ENCODE measurements around the gene TRIM2. TPM values are rescaled to one million over a fixed set of nuclear protein-coding genes. Genes with fewer than 3 reads are reported as not detected.

TRIM2 gene
- total RNA-seq, 1 experiment from 2014 or later = 30.8 TPM

DNA sequence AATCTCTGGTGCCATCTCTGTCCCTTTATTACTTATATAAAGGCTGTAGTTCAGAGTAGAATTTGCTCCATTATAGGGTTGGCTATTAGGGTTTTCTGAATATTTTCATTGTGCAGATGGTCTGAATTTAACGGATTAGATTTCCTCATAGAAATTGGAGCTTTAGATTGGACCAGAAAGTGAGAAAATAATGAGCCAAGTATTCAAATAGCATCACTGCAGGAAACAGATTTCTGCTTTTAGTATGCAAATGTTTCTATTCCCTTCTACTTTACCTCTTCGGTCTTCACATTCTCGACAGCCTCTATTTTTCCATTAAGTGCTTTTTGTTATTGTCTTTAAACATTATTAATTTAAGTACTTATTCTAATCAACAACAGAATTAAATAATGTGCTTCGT lies 55.4 kb downstream of the TRIM2 start:
- no peaks in the 10 kb centered on the region; the same call in 1 of the 2 replicates for H3K9me3 ChIP-seq (replicated peaks)
- peaks cover 3% of the 10 kb centered on the region; the same call in 1 of the 2 replicates for H3K36me3 ChIP-seq
- DNase-seq = no peak
- H3K4me1 ChIP-seq = peaks cover 8% of the 10 kb centered on the region
- no peak overlapping the region for H3K4me3 ChIP-seq
- H3K27me3 ChIP-seq = no peaks in the 10 kb centered on the region
- H3K27ac ChIP-seq = no peak overlapping the region

DNA sequence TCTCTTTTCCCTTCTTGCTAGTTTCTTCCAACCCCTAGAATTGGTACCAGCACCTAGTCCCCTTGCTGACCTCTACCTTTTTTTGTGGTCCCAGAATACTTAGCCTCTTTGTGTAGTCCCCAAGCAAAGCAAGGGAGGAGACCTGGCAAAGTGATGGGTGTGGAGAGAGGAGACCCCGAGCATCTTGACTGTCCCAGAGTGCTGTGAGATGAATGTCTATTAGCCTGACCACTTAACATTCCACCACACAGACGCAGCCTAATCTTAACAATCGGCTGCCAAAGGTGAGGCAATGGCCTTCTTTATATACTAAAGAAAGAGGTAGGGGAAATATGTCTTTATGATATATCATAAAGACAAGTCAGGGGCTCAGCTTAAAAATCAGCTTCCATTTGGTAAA lies 55.9 kb downstream of the TRIM2 start:
- Histone ChIP-seq H3K27ac (no peak overlapping the region), H3K4me1 (peaks cover 8% of the 10 kb centered on the region), H3K36me3 (peaks cover 3% of the 10 kb centered on the region; the same call in 1 of the 2 replicates), H3K9me3 (replicated peaks) (no peaks in the 10 kb centered on the region; the same call in 1 of the 2 replicates), H3K27me3 (no peaks in the 10 kb centered on the region), H3K4me3 (no peak overlapping the region)
- no peak for DNase-seq

DNA sequence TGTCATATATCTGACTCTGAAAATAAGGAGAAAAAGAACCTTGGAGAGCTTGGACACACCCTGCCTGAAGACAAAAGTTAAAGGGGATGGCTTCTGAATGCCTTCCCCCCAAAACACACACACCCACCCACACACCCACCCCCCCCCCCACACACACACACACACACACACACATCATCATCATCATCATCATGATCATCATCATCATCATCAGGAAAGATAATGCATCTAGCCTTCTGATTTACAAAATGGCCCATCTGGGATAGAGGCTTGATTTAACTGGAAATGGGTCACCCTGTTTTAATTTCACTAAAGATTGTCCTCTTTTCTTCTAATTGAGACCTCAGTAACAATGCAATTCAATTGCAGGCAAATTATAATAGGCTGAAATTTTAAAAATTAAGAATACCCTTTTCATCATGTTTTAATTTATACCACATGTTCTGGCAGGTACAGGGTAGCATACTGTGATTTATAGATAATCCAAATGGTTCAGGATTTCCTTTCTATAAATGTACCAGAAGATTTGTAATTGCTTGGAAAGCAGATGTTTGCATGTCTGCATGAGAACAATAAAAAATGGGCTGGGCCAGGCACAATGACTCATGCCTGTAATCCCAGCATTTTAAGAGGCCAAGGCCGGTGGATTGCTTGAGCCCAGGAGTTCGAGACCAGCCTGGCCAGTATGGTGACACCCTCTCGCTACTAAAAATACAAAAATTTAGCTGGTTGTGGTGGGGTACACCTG lies 56.5 kb downstream of the TRIM2 start:
- Histone ChIP-seq H3K27ac (no peak overlapping the region), H3K36me3 (peaks cover 3% of the 10 kb centered on the region; the same call in 1 of the 2 replicates), H3K4me3 (no peak overlapping the region), H3K9me3 (replicated peaks) (no peaks in the 10 kb centered on the region; the same call in 1 of the 2 replicates), H3K27me3 (no peaks in the 10 kb centered on the region), H3K4me1 (peaks cover 8% of the 10 kb centered on the region)
- DNase-seq = no peak

GRCh38 chr4:153261461-153261860 lies 57.2 kb downstream of the TRIM2 start:
- peaks cover 8% of the 10 kb centered on the region for H3K4me1 ChIP-seq
- H3K27me3 ChIP-seq = no peaks in the 10 kb centered on the region
- no peaks in the 10 kb centered on the region; the same call in 1 of the 2 replicates for H3K9me3 ChIP-seq (replicated peaks)
- DNase-seq = no peak
- peaks cover 3% of the 10 kb centered on the region; the same call in 1 of the 2 replicates for H3K36me3 ChIP-seq
- no peak overlapping the region for H3K4me3 ChIP-seq
- no peak overlapping the region for H3K27ac ChIP-seq

- H3K36me3 ChIP-seq = peaks cover 3% of the 10 kb centered on the region; the same call in 1 of the 2 replicates
- no peaks in the 10 kb centered on the region; the same call in 1 of the 2 replicates for H3K9me3 ChIP-seq (replicated peaks)
- no peak for DNase-seq
- H3K27ac ChIP-seq = no peak overlapping the region
- H3K27me3 ChIP-seq = no peaks in the 10 kb centered on the region
- H3K4me3 ChIP-seq = no peak overlapping the region
- peaks cover 8% of the 10 kb centered on the region for H3K4me1 ChIP-seq
These were observed 57.7 kb downstream of the TRIM2 start for GRCh38 chr4:153261914-153262313.

- no peaks in the 10 kb centered on the region; the same call in 1 of the 2 replicates for H3K9me3 ChIP-seq (replicated peaks)
- DNase-seq = no peak
- no peaks in the 10 kb centered on the region for H3K4me1 ChIP-seq
- no peaks in the 10 kb centered on the region for H3K27me3 ChIP-seq
- no peak overlapping the region for H3K27ac ChIP-seq
- H3K36me3 ChIP-seq = peaks cover 3% of the 10 kb centered on the region
- H3K4me3 ChIP-seq = no peak overlapping the region
These were observed 61.2 kb downstream of the TRIM2 start for GRCh38 chr4:153265306-153266047.

DNA sequence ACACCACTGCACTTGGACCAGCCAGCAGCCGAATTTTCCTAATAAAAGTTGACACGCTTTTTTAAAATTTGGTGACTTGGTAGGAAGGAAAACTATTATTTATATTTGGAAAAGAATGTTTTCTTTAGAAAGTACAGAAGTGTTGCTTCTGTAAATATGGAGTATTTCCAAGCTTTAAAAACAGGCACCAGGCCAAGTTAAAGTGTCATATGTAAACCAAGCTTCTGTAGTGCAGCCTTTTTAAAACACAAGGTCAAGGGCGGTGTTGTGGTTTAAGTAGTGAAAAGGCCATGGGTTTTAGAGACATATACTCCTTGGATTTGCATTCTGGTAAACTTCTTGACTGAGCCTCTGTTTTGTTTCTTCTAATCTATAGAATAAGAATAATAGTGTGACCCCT lies 62.7 kb downstream of the TRIM2 start:
- Histone ChIP-seq H3K36me3 (no peaks in the 10 kb centered on the region; the same call in 1 of the 2 replicates), H3K4me3 (no peak overlapping the region), H3K9me3 (replicated peaks) (no peaks in the 10 kb centered on the region; the same call in 1 of the 2 replicates)

GRCh38 chr4:153267890-153268289 lies 63.6 kb downstream of the TRIM2 start:
- Histone ChIP-seq H3K27me3 (no peaks in the 10 kb centered on the region), H3K27ac (no peak overlapping the region), H3K4me1 (no peaks in the 10 kb centered on the region), H3K4me3 (no peak overlapping the region), H3K9me3 (replicated peaks) (no peaks in the 10 kb centered on the region; the same call in 1 of the 2 replicates), H3K36me3 (no peaks in the 10 kb centered on the region; the same call in 1 of the 2 replicates)
- no peak for DNase-seq

More for the DNA sequence above, 62.7 kb downstream of the TRIM2 start:
- Histone ChIP-seq H3K27me3 (no peaks in the 10 kb centered on the region), H3K27ac (no peak overlapping the region), H3K4me1 (no peaks in the 10 kb centered on the region)
- DNase-seq = no peak

DNA sequence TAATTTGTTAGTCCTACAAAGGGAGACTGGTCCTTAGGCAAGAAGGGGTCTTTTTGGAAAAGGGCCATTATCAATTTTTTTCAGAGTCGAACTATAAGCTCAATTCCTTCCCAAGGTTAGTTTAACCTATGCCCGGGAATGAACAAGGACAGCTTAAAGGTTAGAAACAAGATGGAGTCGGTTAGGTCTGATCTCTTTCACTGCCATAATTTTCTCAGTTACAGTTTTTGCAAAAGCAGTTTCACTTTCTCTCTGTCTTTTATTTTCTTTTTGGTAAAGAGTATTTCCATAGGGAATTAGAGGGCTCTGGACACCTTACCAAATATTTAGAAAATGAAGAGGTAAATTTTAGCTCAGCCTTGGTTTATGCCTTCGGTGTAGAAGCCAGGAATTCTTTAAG lies 64.1 kb downstream of the TRIM2 start:
- Histone ChIP-seq H3K9me3 (replicated peaks) (no peaks in the 10 kb centered on the region; the same call in 1 of the 2 replicates), H3K27ac (no peak overlapping the region), H3K4me1 (no peaks in the 10 kb centered on the region), H3K4me3 (no peak overlapping the region), H3K36me3 (no peaks in the 10 kb centered on the region; the same call in 1 of the 2 replicates), H3K27me3 (no peaks in the 10 kb centered on the region)
- no peak for DNase-seq

GRCh38 chr4:153269218-153269990 lies 65.2 kb downstream of the TRIM2 start:
- Histone ChIP-seq H3K9me3 (replicated peaks) (no peaks in the 10 kb centered on the region; the same call in 1 of the 2 replicates), H3K4me3 (no peak overlapping the region), H3K27ac (no peak overlapping the region), H3K27me3 (no peaks in the 10 kb centered on the region), H3K36me3 (no peaks in the 10 kb centered on the region; the same call in 1 of the 2 replicates), H3K4me1 (no peaks in the 10 kb centered on the region)
- no peak for DNase-seq

DNA sequence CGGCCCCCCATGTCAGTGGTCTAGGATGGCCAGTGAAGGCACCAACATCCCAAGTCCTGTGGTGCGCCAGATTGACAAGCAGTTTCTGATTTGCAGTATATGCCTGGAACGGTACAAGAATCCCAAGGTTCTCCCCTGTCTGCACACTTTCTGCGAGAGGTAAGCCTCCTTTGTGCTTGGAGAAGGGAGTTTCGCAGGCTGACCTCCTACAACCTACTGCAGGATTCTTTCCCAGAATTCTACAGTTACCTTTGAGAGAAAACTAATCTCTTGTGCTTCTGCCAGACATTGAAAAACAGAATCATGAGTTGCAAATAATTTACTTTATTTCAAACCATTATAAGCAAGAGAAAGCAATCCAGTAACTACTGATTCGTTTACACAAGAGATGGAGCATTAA lies 66.1 kb downstream of the TRIM2 start:
- Histone ChIP-seq H3K27ac (no peak overlapping the region), H3K4me1 (no peaks in the 10 kb centered on the region), H3K27me3 (no peaks in the 10 kb centered on the region), H3K4me3 (no peak overlapping the region), H3K36me3 (no peaks in the 10 kb centered on the region; the same call in 1 of the 2 replicates), H3K9me3 (replicated peaks) (no peaks in the 10 kb centered on the region)
- no peak for DNase-seq

DNA sequence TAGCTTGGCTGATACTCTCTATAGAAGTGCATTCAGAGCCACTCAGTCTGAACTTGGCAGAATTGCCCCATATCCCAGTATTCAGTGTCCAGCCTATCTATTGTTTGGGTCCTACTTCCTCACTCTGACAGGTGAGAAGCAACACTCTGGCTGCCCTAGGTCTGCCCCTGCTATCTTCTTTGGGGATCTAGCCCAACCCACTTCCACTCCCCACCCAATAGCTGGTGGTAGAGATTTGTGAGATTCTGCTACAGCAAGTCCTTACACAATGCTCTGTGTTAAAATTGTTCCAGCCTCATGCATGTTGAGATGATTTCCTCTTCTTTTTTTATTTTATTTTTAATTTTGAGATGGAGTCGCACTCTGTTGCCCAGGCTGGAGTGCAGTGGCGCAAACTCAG lies 67.6 kb downstream of the TRIM2 start:
- H3K4me3 ChIP-seq = no peak overlapping the region

GRCh38 chr4:153273751-153274150 lies 69.5 kb downstream of the TRIM2 start:
- peaks cover 4% of the 10 kb centered on the region; the same call in 1 of the 2 replicates for H3K36me3 ChIP-seq
- no peak overlapping the region for H3K4me3 ChIP-seq
- H3K4me1 ChIP-seq = no peaks in the 10 kb centered on the region
- DNase-seq = no peak
- H3K27me3 ChIP-seq = no peaks in the 10 kb centered on the region
- no peaks in the 10 kb centered on the region for H3K9me3 ChIP-seq (replicated peaks)
- H3K27ac ChIP-seq = no peak overlapping the region

More for the DNA sequence above, 67.6 kb downstream of the TRIM2 start:
- H3K36me3 ChIP-seq = peaks cover 4% of the 10 kb centered on the region; the same call in 1 of the 2 replicates
- no peak for DNase-seq
- no peaks in the 10 kb centered on the region for H3K27me3 ChIP-seq
- H3K27ac ChIP-seq = no peak overlapping the region
- no peaks in the 10 kb centered on the region for H3K9me3 ChIP-seq (replicated peaks)
- no peaks in the 10 kb centered on the region for H3K4me1 ChIP-seq

DNA sequence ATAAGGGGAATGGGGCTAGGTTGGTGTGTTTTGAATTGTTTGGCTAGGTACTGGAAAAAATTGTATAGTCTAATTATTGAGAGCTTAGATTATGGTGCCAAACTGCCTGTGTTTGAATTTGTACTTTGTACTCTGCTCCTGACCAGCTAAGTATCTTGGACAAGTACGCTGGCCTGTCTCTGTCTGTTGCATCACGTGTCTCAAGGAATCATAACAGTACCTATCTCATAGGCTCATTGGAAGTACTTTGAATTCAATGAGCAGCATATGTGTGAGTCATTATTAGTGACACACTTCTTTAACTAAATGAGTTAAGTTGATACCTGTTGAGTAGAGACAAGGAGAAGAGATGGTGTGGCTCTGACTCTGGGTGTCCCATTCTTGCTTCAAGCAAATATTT lies 70.7 kb downstream of the TRIM2 start:
- Histone ChIP-seq H3K36me3 (peaks cover 4% of the 10 kb centered on the region; the same call in 1 of the 2 replicates), H3K4me3 (no peak overlapping the region), H3K4me1 (no peaks in the 10 kb centered on the region), H3K27ac (no peak overlapping the region), H3K9me3 (replicated peaks) (no peaks in the 10 kb centered on the region), H3K27me3 (no peaks in the 10 kb centered on the region)
- no peak for DNase-seq
